Activated CD8-positive, alpha-beta memory T cell treated with anti-CD3 and anti-CD28 coated beads for 4 hours (primary cell): ENCODE results near the gene SESN3.
"Not testable (repeated sequence)": the region's sequence is repeated elsewhere in the genome, so short reads cannot be mapped to it uniquely, and the experiment has no call there.

Experiments
- DNase-seq, 2 donors: peaks; one replicate each; pipeline ENCODE4 v3.0.0-alpha.2; 2020; ENCODE audit warnings: low read depth in 2 of 2

The SESN3 gene

GRCh38 chr11:95150956-95151684, 79.9 kb downstream of the SESN3 start:
- peak; percentile 78 to 87 for DNase-seq

- DNase-seq: no peak
Measured at GRCh38 chr11:95149651-95150364, 81.2 kb downstream of the SESN3 start.

- DNase-seq: no peak
Measured at GRCh38 chr11:95148938-95149337, 82.1 kb downstream of the SESN3 start.

- DNase-seq: no peak
Measured at GRCh38 chr11:95148406-95148805, 82.6 kb downstream of the SESN3 start.

GRCh38 chr11:95147364-95147905, 83.6 kb downstream of the SESN3 start:
- no peak for DNase-seq

- DNase-seq: no peak
Measured at GRCh38 chr11:95145430-95146060, 85.5 kb downstream of the SESN3 start.

- DNase-seq: no peak
Measured at GRCh38 chr11:95144313-95145235, 86.4 kb downstream of the SESN3 start.

GRCh38 chr11:95143106-95143681, 87.8 kb downstream of the SESN3 start:
- no peak for DNase-seq

- no peak for DNase-seq
Measured at GRCh38 chr11:95142431-95142830, 88.6 kb downstream of the SESN3 start.

GRCh38 chr11:95140397-95141033, 90.5 kb downstream of the SESN3 start:
- DNase-seq: no peak

- DNase-seq: no peak
Measured at GRCh38 chr11:95138448-95138847, 92.6 kb downstream of the SESN3 start.

- DNase-seq: no peak
Measured at GRCh38 chr11:95137299-95137698, 93.7 kb downstream of the SESN3 start.

- DNase-seq: not testable (repeated sequence)
Measured at GRCh38 chr11:95136747-95137146, 94.3 kb downstream of the SESN3 start.

GRCh38 chr11:95135880-95136279, 95.1 kb downstream of the SESN3 start:
- no peak for DNase-seq

- DNase-seq: no peak
Measured at GRCh38 chr11:95135155-95135554, 95.8 kb downstream of the SESN3 start.

- no peak for DNase-seq
Measured at GRCh38 chr11:95134491-95134890, 96.5 kb downstream of the SESN3 start.

GRCh38 chr11:95132956-95133355, 98.0 kb downstream of the SESN3 start:
- DNase-seq: no peak

- DNase-seq: no peak
Measured at GRCh38 chr11:95128602-95129001, 102.4 kb downstream of the SESN3 start.

- DNase-seq: no peak
Measured at GRCh38 chr11:95123556-95123955, 107.4 kb downstream of the SESN3 start.

GRCh38 chr11:95121698-95122097, 109.3 kb downstream of the SESN3 start:
- no peak for DNase-seq
